Mucosa of stomach (tissue), 1 donor: ENCODE results near the gene GDNF.

Experiments used
- H3K27me3 ChIP-seq: one replicate; pipeline ENCODE4 v1.7.0; 2013; ENCODE audit warnings: mild to moderate bottlenecking, low read length; ENCODE audit not compliant: control insufficient read depth, insufficient read depth
- H3K36me3 ChIP-seq: one replicate; pipeline ENCODE4 v1.7.0; 2013; ENCODE audit warnings: low read length; ENCODE audit not compliant: control insufficient read depth, insufficient read depth
- H3K4me1 ChIP-seq: one replicate; pipeline ENCODE4 v1.7.0; 2013; ENCODE audit warnings: mild to moderate bottlenecking, low read length; ENCODE audit not compliant: control insufficient read depth, insufficient read depth
- H3K4me3 ChIP-seq: one replicate; pipeline ENCODE4 v1.7.0; 2013; ENCODE audit warnings: low read length
- H3K9ac ChIP-seq: one replicate; pipeline ENCODE4 v1.7.0; 2013; ENCODE audit warnings: mild to moderate bottlenecking, low read length, moderate library complexity
- H3K9me3 ChIP-seq: one replicate; pipeline ENCODE4 v1.7.0; 2013; ENCODE audit warnings: mild to moderate bottlenecking, low read length, moderate library complexity; ENCODE audit not compliant: control insufficient read depth
- donor health status: Pancreatic carcinoma.

GDNF gene

DNA sequence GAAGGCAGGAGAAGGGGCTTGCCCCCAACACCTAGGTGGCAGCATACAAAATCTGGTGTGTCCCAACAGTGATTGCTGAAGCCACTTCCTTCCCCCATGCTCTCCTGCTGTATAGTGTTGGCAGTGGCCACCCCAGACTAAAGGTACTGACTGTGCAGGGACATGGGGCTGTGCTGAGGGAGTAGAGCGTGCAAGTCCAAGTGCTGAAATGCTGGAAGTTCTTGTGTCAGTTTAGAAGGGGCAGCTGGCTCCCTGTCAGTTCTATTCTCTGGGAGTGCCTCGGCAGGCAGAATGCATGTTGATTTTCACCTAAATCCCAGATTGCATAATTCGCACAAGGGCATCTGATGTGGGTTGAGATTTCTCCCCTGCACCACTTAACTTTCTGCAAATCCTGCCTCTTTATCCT lies 68.6 kb downstream of the GDNF start:
- no peaks in the 10 kb centered on the region for H3K9me3 ChIP-seq
- H3K4me3 ChIP-seq = no peak overlapping the region
- H3K27me3 ChIP-seq = no peaks in the 10 kb centered on the region
- H3K36me3 ChIP-seq = no peaks in the 10 kb centered on the region
- no peaks in the 10 kb centered on the region for H3K4me1 ChIP-seq
- no peak overlapping the region for H3K9ac ChIP-seq

DNA sequence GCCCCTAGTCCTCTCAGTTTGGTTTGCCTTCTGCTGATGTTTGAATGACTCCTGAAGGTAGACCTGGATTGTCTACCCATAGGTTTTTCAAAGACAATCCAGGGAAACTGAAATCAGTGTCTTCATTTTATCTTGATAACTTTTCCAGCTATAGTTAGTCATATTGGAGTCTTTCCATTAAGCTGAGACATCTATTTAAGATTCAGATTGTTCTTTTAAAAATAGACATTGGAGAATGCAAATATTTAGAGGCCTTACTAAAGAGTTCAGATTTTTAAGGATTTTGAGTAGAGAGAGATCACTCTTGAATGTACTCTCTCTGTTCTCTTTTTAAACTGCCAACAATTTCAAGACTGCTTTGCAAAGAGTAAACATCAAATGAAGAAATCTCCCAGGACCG lies 69.1 kb downstream of the GDNF start:
- Histone ChIP-seq H3K9ac (no peak overlapping the region), H3K27me3 (no peaks in the 10 kb centered on the region), H3K36me3 (no peaks in the 10 kb centered on the region), H3K9me3 (no peaks in the 10 kb centered on the region), H3K4me3 (no peak overlapping the region), H3K4me1 (no peaks in the 10 kb centered on the region)

DNA sequence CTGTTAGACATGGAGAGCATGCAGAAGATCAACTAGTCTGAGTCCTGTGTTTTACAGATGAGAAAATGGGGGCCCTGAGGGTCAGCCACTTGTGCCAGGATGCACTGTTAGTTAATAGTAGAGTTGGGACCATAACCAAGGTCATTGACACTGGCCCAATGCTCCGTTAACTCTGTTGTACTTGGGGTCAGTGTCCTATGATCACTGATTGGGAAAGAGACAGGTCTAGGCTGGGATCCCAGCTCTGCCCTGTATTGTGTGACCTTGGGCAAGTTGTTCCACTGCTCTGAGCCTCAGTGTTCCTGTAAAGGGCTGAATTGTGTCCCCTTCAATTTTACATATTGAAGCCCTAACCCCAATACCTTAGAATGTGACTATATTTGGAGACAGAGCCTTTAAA lies 70.0 kb downstream of the GDNF start:
- no peak overlapping the region for H3K4me3 ChIP-seq
- H3K36me3 ChIP-seq = no peaks in the 10 kb centered on the region
- no peaks in the 10 kb centered on the region for H3K27me3 ChIP-seq
- no peaks in the 10 kb centered on the region for H3K9me3 ChIP-seq
- no peak overlapping the region for H3K9ac ChIP-seq
- no peaks in the 10 kb centered on the region for H3K4me1 ChIP-seq

DNA sequence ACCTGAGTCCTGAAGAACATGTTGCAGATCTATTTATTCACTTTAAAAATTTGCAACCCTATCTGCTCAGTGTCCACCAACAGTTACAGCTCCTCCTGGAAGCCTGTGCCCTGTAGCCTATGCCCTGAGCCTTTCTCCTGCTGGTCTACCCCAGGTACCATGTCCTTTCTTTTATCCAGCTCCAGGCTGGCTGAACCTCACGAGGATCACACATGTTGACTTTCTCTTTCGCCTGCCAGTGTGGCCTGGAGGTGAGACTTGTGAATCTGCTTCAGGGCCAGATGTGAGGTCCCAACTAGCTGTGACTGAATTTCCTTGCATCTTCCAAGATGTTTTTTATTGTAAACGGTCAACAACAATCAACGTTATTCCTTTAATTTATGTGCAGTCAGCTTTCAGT lies 70.7 kb downstream of the GDNF start:
- H3K9me3 ChIP-seq = no peaks in the 10 kb centered on the region

DNA sequence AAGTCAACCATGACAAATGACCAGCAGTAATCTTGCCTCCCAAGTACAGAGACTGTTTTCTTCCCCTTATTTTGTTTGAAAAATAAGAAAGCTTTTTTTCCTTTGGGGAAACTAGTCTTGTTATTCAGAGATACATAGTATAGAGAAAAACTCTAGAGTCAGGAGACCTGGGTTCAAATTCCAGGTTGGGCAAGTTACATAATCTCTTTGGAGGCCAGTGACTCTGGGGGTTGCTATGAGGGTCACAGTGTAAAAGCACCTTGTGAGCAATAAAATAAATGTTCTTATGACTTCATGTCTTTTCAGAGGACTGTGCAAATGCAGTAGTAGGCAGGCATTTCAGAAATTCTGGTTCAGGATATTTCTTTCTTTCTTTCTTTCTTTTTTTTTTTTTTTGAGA lies 71.5 kb downstream of the GDNF start:
- Histone ChIP-seq H3K4me3 (no peak overlapping the region), H3K9me3 (no peaks in the 10 kb centered on the region), H3K4me1 (no peaks in the 10 kb centered on the region), H3K27me3 (no peaks in the 10 kb centered on the region), H3K36me3 (no peaks in the 10 kb centered on the region), H3K9ac (no peak overlapping the region)

More for the DNA sequence above, 70.7 kb downstream of the GDNF start:
- no peaks in the 10 kb centered on the region for H3K36me3 ChIP-seq
- H3K27me3 ChIP-seq = no peaks in the 10 kb centered on the region
- no peak overlapping the region for H3K4me3 ChIP-seq
- no peak overlapping the region for H3K9ac ChIP-seq
- H3K4me1 ChIP-seq = no peaks in the 10 kb centered on the region

DNA sequence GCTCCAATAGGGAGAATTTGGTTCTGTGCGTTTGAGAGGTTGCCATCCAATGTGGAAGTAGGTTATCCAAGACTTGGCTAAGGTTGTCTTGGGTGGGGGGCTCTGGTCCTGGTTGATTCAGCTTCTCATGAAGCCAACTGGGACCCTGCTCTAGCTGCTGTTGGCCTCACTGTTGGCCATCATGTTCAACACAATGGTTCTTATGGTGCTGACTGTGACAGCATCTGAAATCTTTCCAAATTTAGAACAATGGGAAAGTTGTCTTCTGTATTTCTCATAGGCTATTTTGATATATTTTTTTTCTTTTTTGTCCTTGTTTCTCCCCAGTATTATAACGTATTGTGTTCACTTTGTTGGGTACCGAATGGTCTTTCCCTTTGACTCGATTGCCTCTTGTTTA lies 71.9 kb downstream of the GDNF start:
- no peak overlapping the region for H3K4me3 ChIP-seq
- no peaks in the 10 kb centered on the region for H3K36me3 ChIP-seq

DNA sequence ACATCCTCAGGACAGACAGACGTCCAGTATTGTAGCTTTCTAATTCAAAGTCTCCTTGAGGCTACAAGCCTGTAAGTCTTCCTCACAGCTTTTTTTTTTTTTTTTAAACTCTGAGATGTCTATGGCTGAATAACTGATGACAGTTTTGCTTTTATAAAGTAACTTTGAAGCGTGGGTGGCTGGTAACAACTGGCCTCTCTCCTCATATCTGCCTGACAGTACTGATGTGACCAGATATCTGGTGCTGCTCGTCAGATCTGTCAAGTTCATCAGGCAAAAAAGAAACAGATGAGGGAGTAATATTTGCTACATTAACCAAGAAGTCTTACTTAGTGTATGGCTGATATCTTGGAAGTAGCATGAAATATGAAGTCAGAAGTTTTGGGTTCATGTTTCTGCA lies 72.6 kb downstream of the GDNF start:
- no peak overlapping the region for H3K4me3 ChIP-seq
- no peak overlapping the region for H3K9ac ChIP-seq
- H3K36me3 ChIP-seq = no peaks in the 10 kb centered on the region
- H3K4me1 ChIP-seq = no peaks in the 10 kb centered on the region
- H3K27me3 ChIP-seq = no peaks in the 10 kb centered on the region
- H3K9me3 ChIP-seq = no peaks in the 10 kb centered on the region

More for the DNA sequence above, 71.9 kb downstream of the GDNF start:
- no peaks in the 10 kb centered on the region for H3K9me3 ChIP-seq
- H3K4me1 ChIP-seq = no peaks in the 10 kb centered on the region
- H3K27me3 ChIP-seq = no peaks in the 10 kb centered on the region
- H3K9ac ChIP-seq = no peak overlapping the region
